ENCODE results near the gene TCF4.

DNA sequence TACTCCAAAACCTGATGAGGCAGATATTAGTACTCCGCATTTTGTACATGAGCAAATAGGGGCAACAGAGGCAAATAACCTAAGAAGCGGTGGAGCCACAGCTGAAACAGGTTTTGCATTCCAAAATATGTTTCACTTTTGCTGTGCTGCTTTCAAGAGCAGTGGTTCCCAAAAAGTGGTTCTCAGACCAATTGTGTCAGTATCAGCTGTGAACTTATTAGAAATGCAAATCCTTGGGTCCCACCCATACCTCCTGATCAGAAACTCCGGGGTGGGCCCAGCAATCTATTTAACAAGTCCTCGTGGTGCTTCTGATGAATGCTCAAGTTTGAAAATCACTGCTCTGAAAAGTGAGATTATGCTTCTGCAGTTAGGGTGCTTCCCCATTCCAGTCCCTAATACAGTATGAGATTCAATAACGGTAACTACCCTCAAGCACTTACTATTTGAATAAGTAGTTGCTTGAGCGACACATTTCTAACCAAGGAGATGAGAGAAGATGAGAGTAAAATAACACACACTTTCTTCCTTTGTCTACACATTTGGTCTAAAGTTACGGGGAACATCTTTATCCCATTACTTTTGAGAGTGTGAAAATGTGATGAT lies 17.8 kb upstream of the TCF4 start:
- TF ChIP-seq CTCF (IDR thresholded peaks at IDR 0.05; ENCODE audit: low read depth, low read length, poor library complexity, severe bottlenecking) (no peak), EZH2phosphoT487 (IDR thresholded peaks at IDR 0.05; ENCODE audit: borderline replicate concordance, low read length) (no peak)

All from DOHH2 (cell line).